Caco-2 (cell line): ENCODE data around the gene CALHM2. TPM values are rescaled to one million over a fixed set of nuclear protein-coding genes. Genes with fewer than 3 reads are reported as not detected.

ENCODE experiments used
- Bru-seq: library from RNA; stranded (reverse); fragments of 400-500 nt; gene quantifications from one replicate; lab custom pipeline; 2021; lab: Mats Ljungman, UMichigan
- BruChase-seq, 2 experiments: library from RNA; stranded (reverse); fragments of 400-500 nt; gene quantifications; one replicate each; lab custom pipeline; 2021; lab: Mats Ljungman, UMichigan
- BruUV-seq: library from RNA; stranded (reverse); fragments of 400-500 nt; replicated peaks from 2 replicates; lab custom pipeline; 2021; lab: Mats Ljungman, UMichigan
- CTCF ChIA-PET: fragments of 300-600 bp; sonication (Branson Sonifier 250); formaldehyde crosslinking; loops from one replicate; lab custom pipeline; 2022; ENCODE audit warnings: antibody characterized with exemption; lab: Charles Lee
- POLR2A ChIA-PET: fragments of 300-600 bp; sonication (Branson Sonifier 250); formaldehyde crosslinking; loops from one replicate; lab custom pipeline; 2022; ENCODE audit warnings: antibody characterized with exemption; lab: Charles Lee
- DNase-seq, 2 experiments: peaks; one replicate each; pipeline versions ENCODE4 v3.0.0 to v3.0.0-alpha.2; 2020 to 2022
- H3K27me3 ChIP-seq: replicated peaks from 2 replicates; pipeline ENCODE4 v1.6.0; 2011; ENCODE audit warnings: low read length; ENCODE audit not compliant: control insufficient read depth, insufficient read depth
- H3K36me3 ChIP-seq: 2 replicates; pipeline ENCODE4 v1.5.1; 2011; ENCODE audit warnings: low read length; ENCODE audit not compliant: control insufficient read depth, insufficient read depth
- H3K4me1 ChIP-seq: fragments of 250-450 bp; sonication (Bioruptor Pico); 2 replicates; pipeline ENCODE4 v1.5.1; 2020; ENCODE audit warnings: mild to moderate bottlenecking
- H3K4me3 ChIP-seq: 2 replicates; pipeline ENCODE4 v1.5.1; 2011; ENCODE audit warnings: low read depth, mild to moderate bottlenecking, control low read depth, low read length
- H3K9me3 ChIP-seq: fragments of 250-450 bp; sonication (Bioruptor Pico); 2 replicates; pipeline ENCODE4 v1.5.1; 2020; ENCODE audit warnings: mild to moderate bottlenecking, moderate library complexity
- H3K27ac Mint-ChIP-seq: one replicate; pipeline ENCODE4 v1.8.0; 2022; ENCODE audit warnings: mixed read lengths; ENCODE audit not compliant: unreplicated experiment
- H3K27me3 Mint-ChIP-seq: one replicate; pipeline ENCODE4 v1.8.0; 2022; ENCODE audit warnings: mixed read lengths; ENCODE audit not compliant: insufficient read depth, unreplicated experiment
- H3K36me3 Mint-ChIP-seq: one replicate; pipeline ENCODE4 v1.8.0; 2022; ENCODE audit warnings: mild to moderate bottlenecking, mixed read lengths; ENCODE audit not compliant: insufficient read depth, unreplicated experiment
- H3K4me1 Mint-ChIP-seq: one replicate; pipeline ENCODE4 v1.8.0; 2022; ENCODE audit warnings: low read depth, mixed read lengths; ENCODE audit not compliant: unreplicated experiment
- H3K4me3 Mint-ChIP-seq: one replicate; pipeline ENCODE4 v1.8.0; 2022; ENCODE audit warnings: mild to moderate bottlenecking, moderate library complexity, mixed read lengths; ENCODE audit not compliant: unreplicated experiment
- H3K9me3 Mint-ChIP-seq: one replicate; pipeline ENCODE4 v1.8.0; 2022; ENCODE audit warnings: mixed read lengths; ENCODE audit not compliant: unreplicated experiment
- CTCF ChIP-seq, 2 experiments: fragments of 200-600 bp in 1 of 2; IDR thresholded peaks; 1 replicate in 1 of 2; 2 replicates in 1 of 2; pipeline versions ENCODE4 v1.5.1 to v1.8.0; 2011 to 2022; ENCODE audit warnings: antibody characterized with exemption in 1 of 2, control low read depth in 1 of 2, inconsistent platforms in 1 of 2, low read depth in 1 of 2, low read length in 1 of 2, mild to moderate bottlenecking in 1 of 2, moderate library complexity in 1 of 2; ENCODE audit not compliant: insufficient read depth in 1 of 2, severe bottlenecking in 1 of 2, unreplicated experiment in 1 of 2
- intact Hi-C: fragments of 100-400 bp; cut with micrococcal nuclease; formaldehyde crosslinking; loops from one replicate; pipeline ENCODE4 v1.10.0; 2022; ENCODE audit not compliant: unreplicated experiment
- long read RNA-seq: library from polyadenylated mRNA; stranded (forward); transcript quantifications from one replicate; pipeline ENCODE4 v2.0.0, GENCODE V29; 2022
- total RNA-seq: library from RNA; stranded (reverse); gene quantifications from 2 replicates; pipeline ENCODE4 v1.2.3, GENCODE V29; 2022

The CALHM2 gene, protein sequence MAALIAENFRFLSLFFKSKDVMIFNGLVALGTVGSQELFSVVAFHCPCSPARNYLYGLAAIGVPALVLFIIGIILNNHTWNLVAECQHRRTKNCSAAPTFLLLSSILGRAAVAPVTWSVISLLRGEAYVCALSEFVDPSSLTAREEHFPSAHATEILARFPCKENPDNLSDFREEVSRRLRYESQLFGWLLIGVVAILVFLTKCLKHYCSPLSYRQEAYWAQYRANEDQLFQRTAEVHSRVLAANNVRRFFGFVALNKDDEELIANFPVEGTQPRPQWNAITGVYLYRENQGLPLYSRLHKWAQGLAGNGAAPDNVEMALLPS
- total RNA-seq (0.52 and 0.58 TPM in 2 replicates), Bru-seq, nascent RNA (percentile 20 among the genes with signal in this experiment), BruChase-seq, experiment 1, labeled RNA remaining after a 2-hour chase (percentile 19 among the genes with signal in this experiment), BruChase-seq, experiment 2, labeled RNA remaining after a 6-hour chase (percentile 11 among the genes with signal in this experiment)
- long read RNA-seq, partial matches to known transcripts: 0 of 1 reads
- long read RNA-seq, other reads (novel, unspliced or antisense): 0 of 1 reads

DNA sequence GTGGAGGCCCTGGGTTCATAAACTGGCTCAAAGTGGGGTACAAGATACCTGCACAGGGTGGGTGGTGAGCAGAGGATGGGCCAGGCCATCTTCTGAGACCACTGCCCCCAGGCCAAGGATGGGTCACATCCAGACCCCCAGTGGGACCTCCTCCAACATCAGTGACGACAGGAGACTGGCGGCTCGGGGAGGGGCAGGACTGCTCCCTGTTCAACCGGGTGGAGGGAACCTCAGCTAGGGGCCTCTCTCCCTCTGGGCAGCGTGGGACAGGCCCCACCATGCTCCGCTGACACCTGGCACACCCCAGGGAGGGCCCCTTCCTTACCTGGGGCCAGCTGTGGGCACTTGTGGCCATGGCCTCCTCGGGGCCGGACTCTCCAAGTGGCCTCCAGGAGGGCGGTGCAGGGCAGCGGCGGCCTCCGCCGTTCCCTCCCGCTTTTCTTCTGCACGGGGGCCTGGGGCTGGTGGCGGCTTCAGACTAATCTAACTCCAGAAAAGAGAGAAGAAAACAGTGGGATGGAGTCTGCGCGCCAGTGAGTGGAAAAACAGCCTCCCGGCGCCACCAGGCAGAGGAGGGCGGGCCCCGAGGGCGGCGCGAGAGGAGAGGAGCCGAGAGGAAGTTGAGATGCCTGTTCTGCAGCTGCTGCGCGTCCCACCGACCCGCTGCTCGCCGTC lies at the start of gene CALHM2:
Gene CALHM2, minus strand, starts transcription at position 540 of the 675 bp plus-strand sequence. CDS start 2,429 bp downstream, outside the sequence.
- CTCF ChIA-PET: no interaction called here
- Mint-ChIP-seq H3K4me3 (peak within 1 kb of the TSS; percentile 70), H3K9me3 (no peaks in the 10 kb centered on the region)

GRCh38 chr10:103501186-103501585 lies 49.0 kb upstream of the CALHM2 start:
- DNase-seq: peak in 1 of 2 experiments; percentile 25
- Histone ChIP-seq H3K36me3 (no peaks in the 10 kb centered on the region), H3K4me3 (no peak overlapping the region), H3K4me1 (no peaks in the 10 kb centered on the region), H3K9me3 (no peaks in the 10 kb centered on the region), H3K27me3 (no peaks in the 10 kb centered on the region; the same call in 1 of the 2 replicates)
- intact Hi-C loops: no loop called here
- peaks cover 6% of the 10 kb centered on the region for H3K27me3 Mint-ChIP-seq
- no peaks in the 10 kb centered on the region for H3K36me3 Mint-ChIP-seq
- POLR2A ChIA-PET: no interaction called here
- CTCF ChIA-PET: no interaction called here
- no peaks in the 10 kb centered on the region for H3K9me3 Mint-ChIP-seq
- peaks cover 7% of the 10 kb centered on the region for H3K4me1 Mint-ChIP-seq
- H3K4me3 Mint-ChIP-seq: no peak overlapping the region
- BruUV-seq: no TSS peak
- no peak for TF ChIP-seq CTCF (IDR thresholded peaks at IDR 0.05; ENCODE audit: insufficient read depth in 1 of 2, low read depth in 1 of 2, low read length in 1 of 2, severe bottlenecking in 1 of 2, unreplicated experiment in 1 of 2)
- no peak overlapping the region for H3K27ac Mint-ChIP-seq

More for the DNA sequence above, at the start of gene CALHM2:
- peak; percentile 56 to 58 for DNase-seq
- Histone ChIP-seq H3K4me1 (peaks cover 5% of the 10 kb centered on the region; the same call in 1 of the 2 replicates), H3K4me3 (peak within 1 kb of the TSS; percentile 30), H3K36me3 (no peaks in the 10 kb centered on the region), H3K27me3 (no peaks in the 10 kb centered on the region), H3K9me3 (no peaks in the 10 kb centered on the region)
- intact Hi-C loops: loop anchor here (5.0 kb wide), 1 partner anchor 35 kb away; no protein-coding TSS in a partner anchor
- H3K4me1 Mint-ChIP-seq: no peaks in the 10 kb centered on the region
- BruUV-seq: no TSS peak
- peaks cover 5% of the 10 kb centered on the region for H3K36me3 Mint-ChIP-seq
- TF ChIP-seq CTCF (IDR thresholded peaks at IDR 0.05; ENCODE audit: insufficient read depth in 1 of 2, low read depth in 1 of 2, low read length in 1 of 2, severe bottlenecking in 1 of 2, unreplicated experiment in 1 of 2): no peak
- POLR2A ChIA-PET: interaction anchor here (0.6 kb wide), 1 partner anchor 140 kb away, joined by 3 read pairs; no protein-coding TSS in a partner anchor
- no peaks in the 10 kb centered on the region for H3K27me3 Mint-ChIP-seq
- no peak within 1 kb of the TSS for H3K27ac Mint-ChIP-seq

DNA sequence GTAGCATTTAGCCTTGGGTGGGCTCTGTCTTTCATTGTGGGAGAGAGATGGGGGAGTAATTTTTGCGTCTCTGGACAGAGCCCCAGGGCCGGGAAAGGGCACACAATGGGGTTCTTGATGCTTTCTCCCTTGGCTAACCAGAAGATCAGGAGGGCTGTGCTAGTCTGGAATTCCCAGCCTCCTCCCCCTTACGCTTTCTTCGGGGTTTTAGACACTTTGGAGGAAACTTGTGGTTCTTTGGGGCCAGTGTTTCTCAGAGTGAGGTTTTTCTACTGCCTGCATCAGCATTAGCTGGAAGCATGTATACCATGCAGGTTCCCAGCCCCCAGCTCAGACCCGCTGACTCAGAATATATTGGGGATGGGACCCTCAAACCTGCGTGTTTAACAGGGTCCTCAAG lies 48.3 kb upstream of the CALHM2 start:
- Histone ChIP-seq H3K36me3 (no peaks in the 10 kb centered on the region), H3K4me3 (no peak overlapping the region), H3K4me1 (no peaks in the 10 kb centered on the region), H3K9me3 (no peaks in the 10 kb centered on the region), H3K27me3 (no peaks in the 10 kb centered on the region; the same call in 1 of the 2 replicates)
- BruUV-seq: no TSS peak
- DNase-seq: peak in 1 of 2 experiments; percentile 9
- no peak for TF ChIP-seq CTCF (IDR thresholded peaks at IDR 0.05; ENCODE audit: insufficient read depth in 1 of 2, low read depth in 1 of 2, low read length in 1 of 2, severe bottlenecking in 1 of 2, unreplicated experiment in 1 of 2)
- POLR2A ChIA-PET: no interaction called here
- CTCF ChIA-PET: interaction anchor here (0.6 kb wide), 1 partner anchor 11 kb away, joined by 4 read pairs; no protein-coding TSS in a partner anchor
- H3K36me3 Mint-ChIP-seq: no peaks in the 10 kb centered on the region
- no peak overlapping the region for H3K27ac Mint-ChIP-seq
- no peaks in the 10 kb centered on the region for H3K9me3 Mint-ChIP-seq
- peaks cover 6% of the 10 kb centered on the region for H3K27me3 Mint-ChIP-seq
- no peak overlapping the region for H3K4me3 Mint-ChIP-seq
- intact Hi-C loops: no loop called here
- peaks cover 7% of the 10 kb centered on the region for H3K4me1 Mint-ChIP-seq
